Measurements from ENCODE around the gene SC5D.

SC5D gene

DNA sequence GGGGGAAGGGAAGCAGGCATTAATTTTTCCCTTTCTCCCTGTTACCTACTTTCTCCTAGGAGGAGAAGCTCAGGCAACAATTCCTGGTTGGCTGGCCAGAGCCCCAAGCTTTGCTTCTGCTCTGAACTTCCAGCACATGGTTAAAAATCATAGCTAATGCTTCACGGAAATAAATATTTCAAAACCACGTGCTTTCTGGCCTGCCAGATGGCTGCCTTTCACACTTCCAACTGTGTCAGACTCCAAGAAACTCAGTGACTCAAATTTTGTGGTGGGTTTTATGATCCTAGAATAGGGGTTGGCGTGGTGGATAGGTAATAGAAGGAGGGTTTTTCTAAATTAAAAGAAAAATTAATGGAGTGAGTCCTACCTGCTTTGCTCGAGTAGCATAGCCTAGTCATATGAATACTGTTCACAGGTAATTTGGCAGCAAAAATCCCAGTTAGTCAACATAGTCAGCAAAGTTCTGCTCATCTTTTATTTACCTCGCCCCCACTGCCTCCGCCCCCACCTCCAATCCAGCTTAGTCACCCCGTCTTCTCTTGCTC is 58.6 kb downstream of the SC5D start:
- H3K27ac Mint-ChIP-seq: no peak overlapping the region
- no peak for ATAC-seq
- H3K36me3 Mint-ChIP-seq: no peaks in the 10 kb centered on the region
- H3K4me1 Mint-ChIP-seq: no peaks in the 10 kb centered on the region
- H3K4me3 Mint-ChIP-seq: no peak overlapping the region
- H3K9me3 Mint-ChIP-seq: no peaks in the 10 kb centered on the region
- DNase-seq (ENCODE audit: low spot score in 2 of 2): no peak

DNA sequence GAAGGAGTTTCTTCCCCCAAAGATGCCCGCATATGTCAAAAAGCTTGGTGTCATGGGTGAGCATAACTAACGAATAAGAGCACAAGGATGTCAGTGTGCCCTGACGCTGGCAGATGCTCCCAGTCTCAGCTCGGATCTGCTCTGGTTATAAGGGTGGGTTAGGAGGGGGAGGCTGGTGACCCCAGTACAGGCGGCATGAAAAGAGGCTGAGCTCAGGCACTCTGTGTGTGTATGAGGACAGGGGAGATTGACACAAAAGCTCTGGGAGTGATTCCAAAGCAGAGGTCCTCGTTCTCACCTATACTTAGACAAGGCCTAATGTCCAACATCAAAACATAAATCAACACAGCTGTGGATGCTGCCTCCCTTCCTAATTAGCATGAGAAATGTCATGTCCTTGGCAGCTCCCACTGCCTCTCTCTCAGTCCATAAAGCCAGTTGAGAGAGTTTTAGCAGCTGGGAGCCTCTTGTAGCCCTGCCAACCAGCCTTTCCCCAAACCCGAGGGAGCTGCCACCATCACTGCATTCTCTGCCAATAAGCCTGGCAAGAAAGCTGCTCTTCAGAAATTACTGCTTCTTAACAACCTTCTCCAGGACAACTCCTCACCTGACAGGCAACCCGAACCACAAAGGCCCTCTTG is 59.8 kb downstream of the SC5D start:
- no peak for DNase-seq (ENCODE audit: low spot score in 2 of 2)
- no peaks in the 10 kb centered on the region for H3K9me3 Mint-ChIP-seq

DNA sequence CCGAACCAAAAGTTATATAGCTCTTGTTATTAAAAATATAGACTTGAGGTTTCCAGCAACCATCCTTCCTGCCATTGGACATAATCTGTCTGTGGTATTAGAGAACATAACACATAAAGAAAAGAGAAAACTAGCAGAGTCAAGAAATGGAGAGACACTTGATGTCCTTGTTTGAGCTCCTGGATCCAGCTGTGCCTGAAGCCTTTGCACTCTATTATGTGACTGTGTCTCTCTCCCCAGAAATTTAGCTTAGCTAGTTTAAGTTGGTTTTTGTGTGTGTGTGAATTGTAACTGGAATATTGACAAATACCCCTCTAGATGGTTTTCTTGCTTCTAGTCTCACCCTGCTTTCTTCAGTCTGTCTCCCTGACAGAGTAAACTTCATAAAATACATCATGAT is 61.6 kb downstream of the SC5D start:
- DNase-seq (ENCODE audit: low spot score in 2 of 2) (no peak), ATAC-seq (no peak)
- Mint-ChIP-seq H3K4me3 (no peak overlapping the region), H3K4me1 (no peaks in the 10 kb centered on the region), H3K27ac (no peak overlapping the region), H3K36me3 (no peaks in the 10 kb centered on the region), H3K9me3 (no peaks in the 10 kb centered on the region)

More for the DNA sequence above, 59.8 kb downstream of the SC5D start:
- Mint-ChIP-seq H3K4me3 (no peak overlapping the region), H3K36me3 (no peaks in the 10 kb centered on the region), H3K27ac (no peak overlapping the region), H3K4me1 (no peaks in the 10 kb centered on the region)
- ATAC-seq: no peak

DNA sequence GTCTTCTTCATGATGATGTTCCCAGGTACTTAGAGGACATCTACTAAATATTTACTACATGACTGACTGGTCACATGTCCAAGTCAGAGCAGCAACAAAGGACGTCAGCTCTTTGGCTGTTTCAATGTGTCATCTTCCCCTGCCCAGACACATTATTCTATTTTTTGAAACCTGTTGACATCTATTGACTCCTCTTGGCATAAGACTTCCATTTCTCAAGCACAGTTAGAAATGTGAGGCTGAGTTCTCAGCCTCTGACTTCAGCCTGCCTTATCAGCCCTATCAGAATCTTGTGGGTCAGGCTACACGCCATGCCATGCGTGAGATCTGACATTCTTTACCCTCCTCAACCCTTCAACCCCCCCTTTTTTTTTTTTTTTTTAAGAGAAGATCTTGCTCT is 63.8 kb downstream of the SC5D start:
- H3K4me1 Mint-ChIP-seq: no peaks in the 10 kb centered on the region
- no peak overlapping the region for H3K27ac Mint-ChIP-seq
- H3K4me3 Mint-ChIP-seq: no peak overlapping the region
- H3K9me3 Mint-ChIP-seq: no peaks in the 10 kb centered on the region
- DNase-seq (ENCODE audit: low spot score in 2 of 2) (no peak), ATAC-seq (no peak)
- no peaks in the 10 kb centered on the region for H3K36me3 Mint-ChIP-seq

Measured in stimulated activated effector memory CD8-positive, alpha-beta T cell treated with anti-CD3 and anti-CD28 coated beads, Interleukin-12 subunit alpha, Interleukin-12 subunit beta, amount 100 ng/mL, for 72 hours (primary cell).